Activated effector memory CD4-positive, alpha-beta T cell treated with Interleukin-2 at 50 U/mL for 16 hours (primary cell): Measurements from ENCODE around the gene STUB1.
A peak's percentile ranks its signal among the peaks of the same experiment; 100 is the strongest.

Source experiments
- DNase-seq: peaks from one replicate; pipeline ENCODE4 v3.0.0-alpha.2; 2020

STUB1 gene

DNA sequence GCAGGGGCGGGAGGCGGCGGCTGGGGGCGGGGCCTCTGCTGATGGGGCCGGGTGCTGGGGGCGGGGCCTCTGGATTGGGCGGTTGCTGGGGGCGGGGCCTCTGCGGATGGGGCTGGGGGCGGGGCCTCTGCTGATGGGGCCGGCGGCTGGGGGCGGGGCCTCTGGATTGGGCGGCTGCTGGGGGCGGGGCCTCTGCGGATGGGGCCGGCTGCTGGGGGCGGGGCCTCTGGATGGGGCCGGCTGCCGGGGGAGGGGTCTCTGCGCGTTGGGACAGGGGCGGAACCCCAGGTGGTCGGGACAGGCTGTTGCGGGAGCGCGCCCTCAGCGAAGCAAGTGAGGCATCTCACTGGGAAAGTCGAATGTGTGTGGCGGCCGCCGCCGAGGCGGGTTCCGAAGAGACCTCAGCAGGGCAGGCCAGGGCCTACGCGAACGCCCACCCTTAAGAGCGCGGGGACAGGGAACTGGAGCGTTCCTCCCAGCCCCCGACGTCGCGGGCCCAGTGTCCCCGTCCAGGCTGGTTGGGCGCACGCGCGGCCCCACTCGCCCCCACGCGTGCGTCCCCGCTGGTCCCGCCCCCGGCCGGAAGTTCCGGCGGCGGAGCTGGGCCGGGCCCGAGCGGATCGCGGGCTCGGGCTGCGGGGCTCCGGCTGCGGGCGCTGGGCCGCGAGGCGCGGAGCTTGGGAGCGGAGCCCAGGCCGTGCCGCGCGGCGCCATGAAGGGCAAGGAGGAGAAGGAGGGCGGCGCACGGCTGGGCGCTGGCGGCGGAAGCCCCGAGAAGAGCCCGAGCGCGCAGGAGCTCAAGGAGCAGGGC, at the start of gene STUB1:
Gene STUB1, plus strand, starts transcription at position 597 of the 811 bp plus-strand sequence. Its CDS starts 116 bp downstream, at position 713.
- DNase-seq: peak; percentile 76

DNA sequence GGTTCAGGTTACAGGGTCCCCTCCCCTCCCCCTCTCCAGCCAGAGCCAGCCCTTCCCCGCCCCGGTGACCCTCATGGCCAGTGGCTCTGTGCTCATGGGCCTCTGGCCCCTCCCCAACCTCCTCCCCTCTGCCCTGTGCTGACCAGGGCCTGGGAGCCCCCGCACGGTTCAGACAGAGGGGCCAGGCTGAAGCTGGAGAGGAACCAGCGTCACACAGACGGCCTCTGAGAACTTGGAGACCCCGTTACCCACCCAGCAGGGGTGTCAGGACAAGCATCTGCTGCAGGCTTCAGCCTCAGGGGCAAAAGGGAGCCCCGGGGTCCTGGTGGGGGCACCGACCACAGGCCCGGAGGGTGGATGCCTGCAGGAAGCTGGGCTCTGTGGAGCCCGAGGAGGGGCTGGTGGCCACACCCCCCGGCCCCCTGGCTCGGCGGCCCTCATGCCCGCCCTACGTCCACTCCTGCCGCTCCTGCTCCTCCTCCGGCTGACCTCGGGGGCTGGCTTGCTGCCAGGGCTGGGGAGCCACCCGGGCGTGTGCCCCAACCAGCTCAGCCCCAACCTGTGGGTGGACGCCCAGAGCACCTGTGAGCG, 49.3 kb upstream of the STUB1 start, which contains the start of gene WFIKKN1:
Gene WFIKKN1, plus strand, starts transcription at position 171 of the 591 bp plus-strand sequence. Its CDS starts 269 bp downstream, at position 440.
- no peak for DNase-seq

DNA sequence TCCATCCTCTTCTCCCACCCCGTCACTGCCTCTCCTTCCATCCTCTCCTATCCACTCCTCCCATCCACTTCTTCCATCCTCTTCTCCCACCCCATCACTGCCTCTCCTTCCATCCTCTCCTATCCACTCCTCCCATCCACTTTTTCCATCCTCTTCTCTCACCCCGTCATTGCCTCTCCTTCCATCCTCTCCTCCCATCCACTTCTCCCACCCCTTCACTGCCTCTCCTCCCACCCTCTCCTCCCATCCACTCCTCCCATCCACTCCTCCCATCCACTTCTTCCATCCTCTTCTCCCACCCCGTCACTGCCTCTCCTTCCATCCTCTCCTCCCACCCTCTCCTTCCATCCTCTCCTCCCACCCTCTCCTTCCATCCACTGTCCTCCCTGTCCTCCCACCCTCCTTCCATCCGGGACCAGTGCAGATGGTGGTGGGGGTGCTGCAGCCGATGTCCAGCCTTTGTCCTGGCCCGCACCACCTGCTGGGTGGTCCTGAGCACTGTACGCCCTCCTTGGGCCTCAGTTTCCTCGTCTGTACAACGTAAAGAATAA, 48.3 kb upstream of the STUB1 start:
- DNase-seq: no peak

DNA sequence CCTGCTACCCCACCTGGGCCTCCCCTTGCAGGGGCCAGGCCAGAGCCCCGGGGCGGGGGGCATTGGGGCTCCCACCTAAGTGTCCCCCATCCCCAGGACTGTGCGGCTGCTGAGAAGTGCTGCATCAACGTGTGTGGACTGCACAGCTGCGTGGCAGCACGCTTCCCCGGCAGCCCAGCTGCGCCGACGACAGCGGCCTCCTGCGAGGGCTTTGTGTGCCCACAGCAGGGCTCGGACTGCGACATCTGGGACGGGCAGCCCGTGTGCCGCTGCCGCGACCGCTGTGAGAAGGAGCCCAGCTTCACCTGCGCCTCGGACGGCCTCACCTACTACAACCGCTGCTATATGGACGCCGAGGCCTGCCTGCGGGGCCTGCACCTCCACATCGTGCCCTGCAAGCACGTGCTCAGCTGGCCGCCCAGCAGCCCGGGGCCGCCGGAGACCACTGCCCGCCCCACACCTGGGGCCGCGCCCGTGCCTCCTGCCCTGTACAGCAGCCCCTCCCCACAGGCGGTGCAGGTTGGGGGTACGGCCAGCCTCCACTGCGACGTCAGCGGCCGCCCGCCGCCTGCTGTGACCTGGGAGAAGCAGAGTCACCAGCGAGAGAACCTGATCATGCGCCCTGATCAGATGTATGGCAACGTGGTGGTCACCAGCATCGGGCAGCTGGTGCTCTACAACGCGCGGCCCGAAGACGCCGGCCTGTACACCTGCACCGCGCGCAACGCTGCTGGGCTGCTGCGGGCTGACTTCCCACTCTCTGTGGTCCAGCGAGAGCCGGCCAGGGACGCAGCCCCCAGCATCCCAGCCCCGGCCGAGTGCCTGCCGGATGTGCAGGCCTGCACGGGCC, 47.5 kb upstream of the STUB1 start:
- no peak for DNase-seq

DNA sequence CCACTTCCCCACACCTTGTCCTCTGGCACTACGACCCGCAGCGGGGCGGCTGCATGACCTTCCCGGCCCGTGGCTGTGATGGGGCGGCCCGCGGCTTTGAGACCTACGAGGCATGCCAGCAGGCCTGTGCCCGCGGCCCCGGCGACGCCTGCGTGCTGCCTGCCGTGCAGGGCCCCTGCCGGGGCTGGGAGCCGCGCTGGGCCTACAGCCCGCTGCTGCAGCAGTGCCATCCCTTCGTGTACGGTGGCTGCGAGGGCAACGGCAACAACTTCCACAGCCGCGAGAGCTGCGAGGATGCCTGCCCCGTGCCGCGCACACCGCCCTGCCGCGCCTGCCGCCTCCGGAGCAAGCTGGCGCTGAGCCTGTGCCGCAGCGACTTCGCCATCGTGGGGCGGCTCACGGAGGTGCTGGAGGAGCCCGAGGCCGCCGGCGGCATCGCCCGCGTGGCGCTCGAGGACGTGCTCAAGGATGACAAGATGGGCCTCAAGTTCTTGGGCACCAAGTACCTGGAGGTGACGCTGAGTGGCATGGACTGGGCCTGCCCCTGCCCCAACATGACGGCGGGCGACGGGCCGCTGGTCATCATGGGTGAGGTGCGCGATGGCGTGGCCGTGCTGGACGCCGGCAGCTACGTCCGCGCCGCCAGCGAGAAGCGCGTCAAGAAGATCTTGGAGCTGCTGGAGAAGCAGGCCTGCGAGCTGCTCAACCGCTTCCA, 46.7 kb upstream of the STUB1 start:
- no peak for DNase-seq

DNA sequence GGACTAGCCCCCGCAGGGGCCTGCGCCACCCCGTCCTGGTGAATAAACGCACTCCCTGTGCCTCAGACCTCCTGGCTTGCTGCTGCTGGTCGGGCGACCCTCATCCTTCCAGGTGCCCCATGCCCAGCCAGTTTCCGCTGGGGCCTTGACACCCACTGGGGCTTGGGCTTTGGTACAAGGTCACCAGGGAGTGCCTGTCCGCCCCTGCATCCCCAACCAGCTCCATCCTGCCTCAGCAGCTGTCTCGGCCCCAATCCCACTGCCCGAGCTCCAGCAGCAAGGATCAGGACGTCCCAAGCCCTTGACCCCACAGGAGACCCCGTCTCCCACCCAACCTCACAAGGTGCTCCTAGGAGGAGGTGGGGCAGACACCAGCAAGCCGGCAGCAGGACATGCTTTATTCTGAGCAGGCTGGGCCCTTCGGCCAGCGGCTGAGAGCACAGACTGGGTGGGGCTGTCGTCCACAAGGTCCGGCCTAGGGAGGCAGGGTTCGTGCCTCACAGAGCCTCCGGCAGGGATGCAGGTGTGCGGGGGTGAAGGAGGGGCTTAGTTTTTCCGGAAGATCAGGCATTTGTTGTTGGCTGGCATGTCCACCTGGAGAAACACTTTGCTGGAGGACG, 46.0 kb upstream of the STUB1 start:
- no peak for DNase-seq

DNA sequence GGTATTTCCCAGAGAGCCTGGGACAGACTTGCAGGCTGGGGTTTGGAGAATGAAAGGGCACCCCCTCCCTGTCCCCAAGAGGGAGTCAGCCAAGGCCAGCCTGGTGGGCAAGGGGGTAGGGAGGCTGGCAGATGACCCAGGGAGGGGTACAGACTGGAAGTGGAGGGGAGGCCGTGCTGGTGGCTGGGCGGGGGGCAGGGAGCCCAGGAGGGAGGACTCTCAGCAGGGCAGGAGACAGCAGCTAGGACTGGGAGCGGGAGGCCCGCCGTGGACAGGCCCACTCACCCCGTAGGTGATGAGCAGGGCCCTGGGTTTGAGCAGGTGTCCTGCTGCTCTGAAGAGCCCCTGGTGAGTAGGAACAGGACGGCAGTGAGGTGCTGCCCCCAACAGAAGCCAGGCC, 45.2 kb upstream of the STUB1 start:
- no peak for DNase-seq

DNA sequence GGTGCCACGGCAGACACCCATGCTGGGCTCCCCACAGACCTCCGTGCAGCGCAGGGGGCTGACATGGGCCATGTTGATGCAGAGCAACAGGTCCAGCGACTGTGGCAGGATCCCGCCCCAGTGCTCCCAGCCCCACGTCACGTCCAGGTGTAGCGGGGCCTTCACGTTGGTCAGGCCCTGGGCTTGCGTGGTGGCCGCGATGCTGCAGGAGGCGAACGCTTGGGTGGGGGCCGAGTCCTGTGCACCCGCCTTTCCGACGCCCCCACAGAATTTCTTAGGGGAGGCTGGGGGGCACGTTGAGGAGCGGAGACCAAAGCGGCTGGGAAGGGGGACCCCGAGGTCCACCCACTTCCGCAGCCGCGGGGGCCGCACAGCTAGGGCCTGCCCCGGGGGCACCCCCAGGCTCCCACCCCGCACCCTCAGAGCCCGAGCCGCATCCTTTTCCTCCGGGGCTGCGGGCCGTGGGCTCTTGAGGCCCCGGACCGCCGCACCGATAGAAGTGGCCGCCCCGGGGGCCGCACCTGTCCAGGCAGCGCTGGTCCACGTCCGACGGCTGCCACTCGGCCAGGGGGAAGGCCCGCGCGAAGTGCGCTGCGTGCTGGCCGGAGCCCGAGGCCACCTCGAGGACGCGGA, 44.5 kb upstream of the STUB1 start:
- DNase-seq: no peak

DNA sequence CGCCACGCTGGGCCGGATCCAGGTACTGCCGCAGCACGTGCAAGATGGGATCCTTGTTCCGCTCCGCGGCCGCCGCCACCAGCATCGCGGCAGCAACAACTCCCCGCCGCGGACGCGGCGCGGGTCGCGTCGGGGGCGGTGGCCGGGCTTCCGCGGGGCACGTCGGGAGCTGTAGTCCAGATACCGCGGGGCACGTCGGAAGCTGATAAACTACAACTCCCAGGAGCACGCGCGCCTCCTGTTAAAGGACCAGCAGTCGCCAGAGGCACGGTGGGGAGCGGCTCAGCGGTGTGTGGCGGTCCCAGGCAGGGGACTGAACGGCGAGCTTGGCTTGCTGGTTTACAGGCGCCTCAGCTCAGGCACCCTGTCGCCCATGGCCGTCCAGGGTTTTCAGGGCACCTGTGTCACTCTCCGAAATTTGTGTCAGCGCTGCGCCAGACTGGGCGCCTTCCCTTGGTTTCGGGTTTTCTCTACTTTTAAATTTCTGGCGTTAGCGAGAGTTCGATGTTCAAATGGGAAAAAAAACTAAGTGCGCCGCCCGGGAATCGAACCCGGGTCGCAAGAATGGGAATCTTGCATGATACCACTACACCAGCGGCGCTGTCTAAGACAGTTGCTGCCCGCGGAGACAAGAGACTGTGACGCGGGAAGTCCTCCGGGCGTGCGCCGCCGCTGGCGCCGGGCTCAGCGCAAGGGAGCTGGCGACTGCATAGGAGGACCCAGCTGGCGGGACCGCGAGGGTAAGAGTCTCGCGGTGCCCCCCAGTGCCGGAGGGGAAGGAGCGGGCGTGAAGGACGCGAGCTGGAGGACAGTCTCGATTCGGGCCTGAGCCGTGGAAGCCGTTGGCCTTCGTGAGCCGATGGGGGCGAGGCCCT, 43.8 kb upstream of the STUB1 start, which contains the start of gene METTL26:
Gene METTL26, minus strand, starts transcription at position 100 of the 875 bp plus-strand sequence. Its CDS starts 15 bp downstream, at position 85.
- DNase-seq: peak; percentile 90

DNA sequence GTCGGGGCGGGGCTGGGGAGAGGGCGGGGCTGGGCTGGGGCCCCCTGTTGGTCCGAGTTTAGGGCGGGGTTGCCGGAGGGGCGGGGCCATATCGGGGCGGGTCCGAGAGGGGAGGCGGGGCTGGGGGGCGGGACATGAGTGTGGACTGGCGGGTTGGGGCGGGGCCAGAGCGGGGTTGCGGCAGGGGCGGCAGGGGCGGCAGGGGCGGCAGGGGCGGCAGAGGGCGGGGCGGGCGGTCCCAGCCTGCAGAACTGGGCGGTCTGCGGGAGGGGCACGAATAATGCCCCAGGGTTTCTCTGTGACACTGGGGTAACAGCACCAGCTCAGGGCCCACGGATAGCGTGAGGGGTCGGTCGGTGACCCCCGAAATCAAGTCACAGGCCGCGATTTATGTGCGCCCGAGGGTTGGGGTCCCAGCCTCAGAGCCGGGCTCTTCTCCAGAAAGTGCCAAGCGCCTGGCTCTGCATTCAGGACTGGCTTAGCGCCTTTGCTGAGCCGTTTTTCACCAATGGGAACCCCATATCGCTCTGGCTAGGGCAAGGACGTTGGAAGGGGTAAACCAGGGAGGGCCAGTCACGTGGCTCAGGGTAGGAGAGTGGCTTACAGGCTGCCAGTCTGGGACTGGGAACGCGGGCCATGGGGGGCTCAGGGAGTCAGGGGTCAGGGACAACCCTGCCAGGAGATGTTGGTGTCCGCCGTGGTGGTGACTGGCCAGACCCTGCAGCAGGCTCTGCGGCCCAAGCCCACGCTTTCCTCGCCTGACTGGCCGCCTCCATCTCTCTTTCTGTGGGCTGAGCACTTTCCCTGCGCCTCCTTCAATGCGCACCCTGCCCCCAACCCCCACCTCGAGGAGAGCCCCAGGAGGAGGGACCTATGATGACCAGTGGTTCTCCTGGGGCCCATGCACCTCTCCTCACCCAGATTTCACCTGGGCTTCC, 42.9 kb upstream of the STUB1 start:
- DNase-seq: peak; percentile 78

DNA sequence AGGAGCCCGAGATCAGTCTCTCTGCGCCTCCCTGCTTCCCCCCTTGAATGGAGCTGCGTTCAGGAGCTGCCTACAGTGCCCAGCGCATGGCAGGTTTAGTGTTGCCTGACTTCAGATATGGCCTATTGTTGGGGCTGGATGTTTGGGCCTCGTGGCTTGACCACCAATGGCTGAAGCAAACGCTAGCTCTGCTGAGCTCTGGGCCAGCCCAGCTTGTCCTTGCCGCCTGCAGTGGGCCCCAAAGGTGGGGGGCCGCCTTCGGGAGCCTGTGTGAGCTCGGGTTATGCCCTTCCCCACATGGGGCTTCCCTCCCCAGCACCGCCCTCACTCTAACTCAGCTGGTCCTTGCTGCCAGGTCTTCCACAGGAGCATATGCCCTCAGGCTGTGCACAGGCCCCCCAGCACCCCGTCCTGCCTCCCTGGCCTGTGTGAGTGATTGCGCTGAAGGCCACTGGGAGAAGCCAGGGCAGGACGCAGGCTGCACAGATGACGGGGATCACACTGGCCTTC, 42.1 kb upstream of the STUB1 start:
- no peak for DNase-seq

DNA sequence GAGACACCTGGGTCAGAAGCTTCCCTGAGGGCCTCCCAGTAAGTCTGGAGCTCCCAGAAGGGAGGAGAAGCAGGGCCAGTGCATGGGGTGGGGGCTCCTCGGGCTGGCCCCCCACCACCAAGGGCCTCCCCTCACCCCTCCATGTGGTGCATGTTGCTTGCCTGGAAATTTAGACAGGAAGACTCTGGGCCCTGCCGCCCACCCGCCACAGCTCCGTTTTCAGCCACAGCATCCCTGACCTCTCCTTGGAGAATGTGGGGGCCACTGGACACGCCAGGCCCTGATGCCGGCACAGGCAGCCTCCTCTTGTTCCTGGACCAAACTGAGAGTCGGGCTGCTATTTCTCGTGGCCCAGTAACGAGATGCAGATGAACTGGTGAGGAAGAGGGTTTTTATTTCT, 41.4 kb upstream of the STUB1 start:
- DNase-seq: no peak

DNA sequence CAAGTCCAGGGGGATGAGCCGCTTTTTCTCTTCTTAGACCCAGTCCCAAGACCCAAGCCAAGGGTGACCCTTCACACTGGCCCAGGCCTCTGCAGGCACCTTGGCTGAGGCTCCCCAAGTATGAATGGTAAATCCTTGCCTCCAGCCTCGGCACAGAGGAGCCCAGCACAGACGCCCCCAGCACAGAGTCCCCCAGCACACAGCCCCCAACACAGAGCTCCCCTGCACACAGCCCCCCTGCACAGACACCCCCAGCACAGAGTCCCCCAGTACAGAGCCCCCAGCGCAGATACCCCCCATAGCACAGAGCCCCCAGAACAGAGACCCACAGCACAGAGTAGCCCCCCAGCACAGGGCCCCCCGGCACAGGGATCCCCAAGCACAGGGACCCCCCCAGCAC, 39.6 kb upstream of the STUB1 start:
- DNase-seq: no peak

DNA sequence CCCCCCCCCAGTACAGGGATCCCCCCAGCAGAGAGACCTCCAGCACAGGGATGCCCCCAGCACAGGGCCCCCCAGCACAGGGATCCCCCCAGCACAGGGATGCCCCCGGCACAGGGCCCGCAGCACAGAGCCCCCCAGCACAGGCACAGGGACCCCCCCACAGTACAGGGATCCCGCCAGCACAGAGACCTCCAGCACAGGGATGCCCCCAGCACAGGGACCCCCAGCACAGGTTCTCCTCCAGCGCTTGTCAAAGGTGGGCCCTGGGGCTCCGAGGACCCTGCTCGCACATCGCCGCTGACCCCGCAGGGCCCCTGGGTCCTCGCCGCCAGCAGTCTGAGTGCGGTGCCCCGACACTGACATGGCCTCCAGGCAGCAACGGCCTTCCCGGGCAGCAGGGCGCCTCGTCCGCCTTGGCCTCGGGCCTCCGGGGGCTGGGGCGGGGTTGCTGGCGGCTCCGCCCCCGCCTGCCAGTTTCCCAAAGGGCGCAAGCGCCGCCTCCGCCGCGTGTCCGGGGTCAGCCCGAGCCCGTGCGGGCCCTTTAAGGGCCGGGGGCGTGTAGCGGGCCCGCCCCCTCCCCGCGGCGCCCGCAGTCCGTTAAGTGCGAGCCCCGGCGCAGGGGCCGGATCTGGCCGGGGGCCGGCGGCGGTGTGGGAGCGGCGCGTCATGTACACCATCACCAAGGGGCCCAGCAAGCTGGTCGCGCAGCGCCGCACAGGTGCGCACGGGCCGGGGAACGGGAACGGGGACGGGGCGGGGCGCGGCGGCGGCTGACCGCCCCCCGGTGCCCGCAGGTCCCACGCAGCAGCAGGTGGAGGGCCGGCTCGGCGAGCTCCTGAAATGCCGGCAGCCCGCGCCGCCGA, 38.7 kb upstream of the STUB1 start, which contains the start of gene MCRIP2:
Gene MCRIP2, plus strand, starts transcription at position 503 of the 863 bp plus-strand sequence. Its CDS starts 164 bp downstream, at position 667.
- peak; percentile 49 for DNase-seq

DNA sequence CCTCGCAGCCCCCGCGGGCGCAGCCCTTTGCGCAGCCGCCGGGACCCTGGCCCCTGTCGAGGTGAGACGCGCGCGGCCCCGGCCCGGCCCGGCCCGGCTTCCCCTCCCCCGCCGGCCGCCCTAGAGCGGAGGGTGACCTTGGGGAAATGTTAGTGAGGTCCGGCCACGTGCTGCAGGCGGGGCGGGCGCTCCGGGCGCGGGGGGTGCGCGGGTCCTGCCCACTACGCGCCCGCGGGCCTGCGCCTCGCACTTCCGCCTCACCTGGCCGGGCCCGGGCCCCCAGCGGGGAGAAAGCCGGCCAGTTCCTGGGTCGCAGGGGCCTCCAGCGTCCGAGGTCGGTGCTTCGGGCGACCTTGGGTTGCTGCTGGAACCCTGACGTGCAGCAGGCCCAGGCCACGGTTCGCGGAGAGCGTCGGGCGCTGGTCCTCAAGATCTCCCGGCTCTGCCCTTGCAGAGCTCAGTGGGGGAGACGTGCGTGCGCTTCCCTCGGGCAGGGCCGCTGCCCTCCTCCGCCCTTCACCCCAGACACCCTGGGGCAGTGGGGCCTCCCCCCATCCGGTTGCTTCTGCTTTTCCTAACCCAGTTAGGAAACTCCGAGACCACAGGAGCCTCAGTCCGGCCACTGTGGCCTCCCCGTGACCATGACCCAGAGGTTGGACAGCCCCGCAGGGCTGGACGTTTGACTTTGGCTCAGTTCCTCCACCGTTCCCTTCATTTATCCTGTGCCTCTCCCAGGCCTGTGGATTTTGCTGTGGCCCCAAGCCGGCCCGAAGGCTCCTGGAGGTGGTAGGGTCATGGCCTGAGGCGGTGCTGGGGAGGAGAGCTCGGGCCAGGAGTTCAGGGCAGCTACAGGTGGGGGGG, 37.8 kb upstream of the STUB1 start:
- DNase-seq: no peak

DNA sequence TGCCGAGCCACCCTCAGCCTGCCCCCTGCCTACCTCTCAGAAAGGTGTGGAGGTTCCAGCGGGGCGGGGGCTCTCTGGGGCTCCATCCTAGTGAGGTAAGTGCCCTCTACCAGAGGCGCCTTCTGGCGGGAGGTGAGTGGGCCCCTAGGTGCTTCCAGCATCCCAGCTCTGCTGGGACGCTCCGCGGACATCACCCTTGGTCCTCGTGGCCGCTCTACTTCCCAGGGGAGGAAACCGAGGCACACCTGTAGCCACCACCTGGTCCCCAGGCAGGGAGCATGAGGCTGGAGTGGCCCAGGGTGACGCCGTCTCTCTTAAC, 37.2 kb upstream of the STUB1 start:
- DNase-seq: no peak

DNA sequence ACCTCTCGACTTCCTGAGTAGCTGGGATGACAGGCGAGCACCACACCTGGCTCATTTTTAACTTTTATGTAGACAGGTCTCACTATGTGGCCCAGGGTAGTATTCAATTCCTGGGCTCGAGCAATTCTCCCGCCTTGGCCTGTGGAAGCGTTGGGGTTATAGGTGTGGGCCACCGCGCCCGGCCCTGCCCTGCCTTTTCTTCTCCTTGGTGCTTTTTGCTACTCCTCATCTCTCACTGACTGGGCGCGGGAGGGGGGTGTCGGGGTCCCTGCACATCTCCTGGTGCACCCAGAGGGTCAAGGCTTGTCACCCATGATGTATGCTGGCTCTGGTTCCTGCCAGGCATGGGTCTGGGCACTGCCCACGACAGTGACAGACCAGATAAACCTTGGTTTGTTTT, 35.7 kb upstream of the STUB1 start:
- no peak for DNase-seq
